Measurements from ENCODE around the gene RDH14. TPM values are rescaled to one million over a fixed set of nuclear protein-coding genes. Genes with fewer than 3 reads are reported as not detected.

RDH14 gene
- polyA plus RNA-seq, 1 donor (not counting 4 experiments of a cell fraction or from before 2014, with no cell fraction given), result 29.6 TPM

GRCh38 chr2:18536100-18536499 is 24.4 kb downstream of the RDH14 start:
- H3K79me2 ChIP-seq (ENCODE audit: control insufficient read depth, insufficient read depth, low read length), result no peaks in the 10 kb centered on the region
- peak overlapping the region; percentile 44 for H3K4me2 ChIP-seq (ENCODE audit: control insufficient read depth, extremely low read depth, insufficient read depth, low read depth, low read length)
- peak; percentile 79 for FAIRE-seq
- TF ChIP-seq EZH2 (IDR thresholded peaks at IDR 0.05; ENCODE audit: low read length), result no peak
- TF ChIP-seq CTCF (optimal IDR thresholded peaks at IDR 0.05 in 1 of 3, IDR thresholded peaks at IDR 0.05 in 1 of 3, conservative IDR thresholded peaks at IDR 0.05 in 1 of 3; ENCODE audit: extremely low read depth in 1 of 3, insufficient read depth in 2 of 3, low read length in 3 of 3), result no peak
- dilution Hi-C loops (cut with MboI; ENCODE audit: extremely low pct_ligation_motif_present, low sequenced_read_pairs), result no loop called here
- H4K20me1 ChIP-seq (ENCODE audit: control insufficient read depth, extremely low read depth, insufficient read depth, low read length), result no peaks in the 10 kb centered on the region
- no peak for DNase-seq (ENCODE audit: low read depth, low spot score)
- H3K27ac ChIP-seq (ENCODE audit: control insufficient read depth, insufficient read depth, low read length), result no peak overlapping the region
- H2AFZ ChIP-seq (ENCODE audit: control insufficient read depth, low read length), result no peak overlapping the region
- no peaks in the 10 kb centered on the region for H3K36me3 ChIP-seq (ENCODE audit: control insufficient read depth in 2 of 2, extremely low read depth in 1 of 2, insufficient read depth in 2 of 2, low read length in 2 of 2)
- H3K9me3 ChIP-seq (ENCODE audit: control insufficient read depth, low read depth, low read length), result no peaks in the 10 kb centered on the region
- H3K4me3 ChIP-seq (ENCODE audit: control insufficient read depth in 2 of 3, extremely low read depth in 1 of 3, insufficient read depth in 2 of 3, low read depth in 1 of 3, low read length in 3 of 3), result no peak overlapping the region
- no peak overlapping the region for H3K9ac ChIP-seq (ENCODE audit: control insufficient read depth, extremely low read depth, insufficient read depth, low read length)
- peaks cover 11% of the 10 kb centered on the region for H3K4me1 ChIP-seq (ENCODE audit: control insufficient read depth, extremely low read depth, insufficient read depth, low read length)
- H3K9me1 ChIP-seq (ENCODE audit: control insufficient read depth, extremely low read depth, insufficient read depth, low read length), result no peaks in the 10 kb centered on the region
- no peaks in the 10 kb centered on the region for H3K27me3 ChIP-seq (ENCODE audit: control insufficient read depth, extremely low read depth, insufficient read depth, low read length)

DNA sequence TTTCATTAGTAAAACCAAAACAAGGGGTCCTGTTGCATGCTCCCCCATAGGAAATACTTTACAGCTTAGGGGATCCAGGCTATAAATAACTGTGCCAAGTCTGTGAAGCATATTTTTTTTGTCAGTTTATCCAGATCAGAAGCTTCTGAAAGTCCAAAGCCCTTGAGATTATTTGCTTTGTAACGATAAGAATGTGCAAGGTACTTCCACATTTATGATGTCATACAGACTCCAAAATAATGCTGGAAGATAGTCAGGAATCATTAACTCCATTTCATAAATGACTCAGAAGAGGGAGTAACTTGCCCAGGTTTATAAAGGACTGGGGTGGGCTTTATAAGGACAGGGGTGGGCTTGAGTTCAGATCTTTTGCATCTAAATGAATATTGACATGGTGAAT is 29.3 kb downstream of the RDH14 start:
- H3K9me3 ChIP-seq (ENCODE audit: control insufficient read depth, low read depth, low read length), result no peaks in the 10 kb centered on the region
- H3K9ac ChIP-seq (ENCODE audit: control insufficient read depth, extremely low read depth, insufficient read depth, low read length), result no peak overlapping the region
- H3K36me3 ChIP-seq (ENCODE audit: control insufficient read depth in 2 of 2, extremely low read depth in 1 of 2, insufficient read depth in 2 of 2, low read length in 2 of 2), result no peaks in the 10 kb centered on the region
- no peak overlapping the region for H3K4me3 ChIP-seq (ENCODE audit: control insufficient read depth in 2 of 3, extremely low read depth in 1 of 3, insufficient read depth in 2 of 3, low read depth in 1 of 3, low read length in 3 of 3)
- no peaks in the 10 kb centered on the region for H4K20me1 ChIP-seq (ENCODE audit: control insufficient read depth, extremely low read depth, insufficient read depth, low read length)
- FAIRE-seq, result no peak
- dilution Hi-C loops (cut with MboI; ENCODE audit: extremely low pct_ligation_motif_present, low sequenced_read_pairs), result no loop called here
- H3K9me1 ChIP-seq (ENCODE audit: control insufficient read depth, extremely low read depth, insufficient read depth, low read length), result no peaks in the 10 kb centered on the region
- H3K4me2 ChIP-seq (ENCODE audit: control insufficient read depth, extremely low read depth, insufficient read depth, low read depth, low read length), result no peak overlapping the region
- H3K4me1 ChIP-seq (ENCODE audit: control insufficient read depth, extremely low read depth, insufficient read depth, low read length), result peaks cover 5% of the 10 kb centered on the region
- no peaks in the 10 kb centered on the region for H3K27me3 ChIP-seq (ENCODE audit: control insufficient read depth, extremely low read depth, insufficient read depth, low read length)
- TF ChIP-seq EZH2 (IDR thresholded peaks at IDR 0.05; ENCODE audit: low read length), result no peak
- no peak for DNase-seq (ENCODE audit: low read depth, low spot score)
- no peaks in the 10 kb centered on the region for H3K79me2 ChIP-seq (ENCODE audit: control insufficient read depth, insufficient read depth, low read length)
- H3K27ac ChIP-seq (ENCODE audit: control insufficient read depth, insufficient read depth, low read length), result no peak overlapping the region
- no peak overlapping the region for H2AFZ ChIP-seq (ENCODE audit: control insufficient read depth, low read length)

DNA sequence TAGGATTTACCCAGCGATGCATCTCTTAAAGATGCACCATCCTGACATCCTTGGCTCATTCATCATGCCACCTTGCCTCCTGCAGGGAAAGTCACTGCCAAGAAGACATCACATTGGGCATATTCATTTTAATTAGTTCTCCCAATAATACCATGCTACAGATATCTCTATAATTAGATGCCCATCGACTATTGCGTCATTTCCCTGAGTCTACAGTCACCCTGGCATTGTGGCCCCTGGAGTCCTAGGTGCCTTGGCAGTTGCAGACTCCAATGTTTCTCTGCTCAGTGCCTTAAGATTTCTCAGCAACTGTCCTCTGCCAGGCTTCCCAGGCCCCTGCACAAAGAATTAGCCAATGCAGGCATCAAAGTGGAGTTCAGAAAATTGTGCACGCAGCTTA is 32.6 kb downstream of the RDH14 start:
- H3K9me1 ChIP-seq (ENCODE audit: control insufficient read depth, extremely low read depth, insufficient read depth, low read length), result no peaks in the 10 kb centered on the region
- TF ChIP-seq CTCF (optimal IDR thresholded peaks at IDR 0.05 in 1 of 3, IDR thresholded peaks at IDR 0.05 in 1 of 3, conservative IDR thresholded peaks at IDR 0.05 in 1 of 3; ENCODE audit: extremely low read depth in 1 of 3, insufficient read depth in 2 of 3, low read length in 3 of 3), result no peak
- TF ChIP-seq EZH2 (IDR thresholded peaks at IDR 0.05; ENCODE audit: low read length), result no peak
- FAIRE-seq (no peak), DNase-seq (ENCODE audit: low read depth, low spot score) (no peak)
- no peak overlapping the region for H3K9ac ChIP-seq (ENCODE audit: control insufficient read depth, extremely low read depth, insufficient read depth, low read length)
- no peaks in the 10 kb centered on the region for H3K36me3 ChIP-seq (ENCODE audit: control insufficient read depth in 2 of 2, extremely low read depth in 1 of 2, insufficient read depth in 2 of 2, low read length in 2 of 2)
- H3K4me3 ChIP-seq (ENCODE audit: control insufficient read depth in 2 of 3, extremely low read depth in 1 of 3, insufficient read depth in 2 of 3, low read depth in 1 of 3, low read length in 3 of 3), result no peak overlapping the region
- no peak overlapping the region for H2AFZ ChIP-seq (ENCODE audit: control insufficient read depth, low read length)
- H3K27me3 ChIP-seq (ENCODE audit: control insufficient read depth, extremely low read depth, insufficient read depth, low read length), result no peaks in the 10 kb centered on the region
- no peaks in the 10 kb centered on the region for H4K20me1 ChIP-seq (ENCODE audit: control insufficient read depth, extremely low read depth, insufficient read depth, low read length)
- no peak overlapping the region for H3K4me2 ChIP-seq (ENCODE audit: control insufficient read depth, extremely low read depth, insufficient read depth, low read depth, low read length)
- H3K4me1 ChIP-seq (ENCODE audit: control insufficient read depth, extremely low read depth, insufficient read depth, low read length), result no peaks in the 10 kb centered on the region
- H3K27ac ChIP-seq (ENCODE audit: control insufficient read depth, insufficient read depth, low read length), result no peak overlapping the region
- dilution Hi-C loops (cut with MboI; ENCODE audit: extremely low pct_ligation_motif_present, low sequenced_read_pairs), result no loop called here
- no peaks in the 10 kb centered on the region for H3K79me2 ChIP-seq (ENCODE audit: control insufficient read depth, insufficient read depth, low read length)
- H3K9me3 ChIP-seq (ENCODE audit: control insufficient read depth, low read depth, low read length), result no peaks in the 10 kb centered on the region
